GM21529 (cell line): ENCODE results near the gene OSBPL3.

Experiments
- ATAC-seq: cut with Tn5 transposase; IDR thresholded peaks from one replicate; pipeline ENCODE4 v1.9.1; 2021; ENCODE audit not compliant: unreplicated experiment

Gene OSBPL3

DNA sequence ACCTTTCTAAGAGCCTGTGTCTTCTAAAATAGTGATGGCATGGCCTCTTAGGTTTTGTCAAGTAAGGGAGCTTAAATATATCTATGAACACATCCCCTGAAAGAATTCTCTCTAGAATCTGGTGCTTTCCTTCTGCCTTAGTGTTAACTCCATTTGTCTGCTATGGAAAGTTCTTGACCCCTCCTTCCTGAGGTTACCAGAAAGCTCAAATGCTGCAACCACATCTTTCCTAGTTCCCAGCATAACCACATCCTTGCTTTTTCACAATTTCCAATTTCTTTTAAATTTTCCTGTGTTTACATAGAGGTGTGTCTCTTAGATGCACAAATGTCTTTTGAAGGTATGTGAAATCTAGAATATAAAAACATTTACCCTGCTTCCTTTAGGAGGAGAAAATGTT lies 206.3 kb downstream of the OSBPL3 start:
- ATAC-seq = no peak

DNA sequence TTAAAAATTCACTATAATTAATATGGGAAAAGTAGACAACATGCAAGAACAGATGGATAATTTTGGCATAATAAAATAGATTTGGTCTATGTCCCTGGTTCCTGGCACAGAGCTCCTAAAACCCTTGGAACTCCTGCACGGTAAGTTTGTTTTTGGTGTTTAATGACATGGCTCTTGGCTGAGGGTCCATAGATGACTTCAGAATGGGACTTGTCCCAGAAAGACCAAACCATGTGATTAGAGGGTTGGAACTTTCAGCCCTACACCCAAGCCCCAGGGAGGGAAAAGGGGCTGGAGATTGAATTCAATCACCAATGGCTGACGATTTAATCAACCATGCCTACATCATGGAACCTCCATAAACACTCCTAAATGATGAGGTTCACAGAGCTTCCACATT lies 210.1 kb downstream of the OSBPL3 start:
- ATAC-seq = no peak

DNA sequence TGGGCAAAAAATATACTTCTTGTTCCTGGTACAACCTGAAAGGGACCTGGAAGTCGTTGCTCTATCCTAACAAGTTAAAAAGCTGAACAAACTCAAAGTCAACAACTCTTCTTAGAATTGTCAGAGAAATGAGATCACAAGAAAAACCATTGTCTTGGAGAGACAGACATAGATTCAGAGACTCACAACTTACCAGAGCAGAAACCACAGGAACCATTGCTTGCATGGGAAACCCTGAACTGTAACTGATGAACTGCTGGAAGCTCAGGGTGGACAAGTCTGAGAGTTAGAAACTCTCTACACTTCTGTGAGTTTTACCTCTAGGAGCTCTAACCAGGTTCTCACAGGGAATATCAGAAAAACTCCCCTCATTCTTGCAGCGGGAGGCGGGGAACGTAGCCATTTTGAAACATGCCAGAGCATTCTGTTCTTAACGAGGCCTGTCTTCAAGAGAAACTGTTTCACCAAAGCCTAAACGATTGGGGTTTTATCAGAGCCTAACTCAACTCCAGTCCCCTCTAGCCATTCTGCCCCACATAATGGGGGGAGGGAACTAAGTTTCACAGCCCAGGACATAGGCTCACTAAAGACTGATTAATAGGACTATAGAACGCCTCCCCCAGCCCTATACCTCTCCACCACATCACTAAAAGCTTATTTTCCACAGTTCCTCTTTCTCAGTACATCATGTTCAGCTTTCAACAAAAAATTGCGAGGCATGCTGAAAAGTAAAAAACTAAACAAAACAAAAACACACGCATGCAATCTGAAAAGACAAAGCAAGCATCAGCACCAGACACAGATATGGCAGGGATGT lies 210.8 kb downstream of the OSBPL3 start:
- ATAC-seq = peak; percentile 60

DNA sequence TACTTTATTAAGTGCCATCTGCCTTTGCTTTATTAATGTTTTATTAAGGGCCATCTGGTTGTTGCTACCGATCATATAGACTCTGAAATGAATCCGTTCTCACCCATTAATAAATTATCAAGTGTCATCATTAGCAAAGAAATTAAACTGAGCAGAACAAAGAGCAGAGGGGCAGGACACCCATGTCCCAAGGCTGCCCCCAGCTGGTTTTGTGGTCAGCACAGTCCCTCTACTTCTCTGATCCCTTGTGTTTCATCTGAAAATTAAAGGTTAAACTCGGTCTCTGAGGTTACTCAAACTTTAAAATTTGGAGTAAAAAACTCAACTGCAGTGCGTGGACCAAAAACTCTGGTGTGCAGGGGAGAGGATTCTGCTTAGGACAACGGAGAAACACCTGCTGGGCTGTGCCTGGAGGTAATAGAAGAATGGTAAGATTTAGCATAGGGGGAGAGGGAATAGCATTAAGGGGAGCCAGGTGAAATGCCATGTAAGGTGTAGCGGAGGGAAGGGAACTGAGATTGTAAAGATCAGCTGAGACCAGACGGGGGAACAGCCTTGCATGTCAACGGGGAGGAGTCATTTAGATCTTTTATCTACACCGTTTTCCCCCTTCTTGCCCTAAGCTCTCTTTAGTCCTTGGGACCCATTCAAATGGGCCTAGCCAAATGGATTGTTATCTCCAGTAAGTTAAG lies 212.0 kb downstream of the OSBPL3 start:
- no peak for ATAC-seq

DNA sequence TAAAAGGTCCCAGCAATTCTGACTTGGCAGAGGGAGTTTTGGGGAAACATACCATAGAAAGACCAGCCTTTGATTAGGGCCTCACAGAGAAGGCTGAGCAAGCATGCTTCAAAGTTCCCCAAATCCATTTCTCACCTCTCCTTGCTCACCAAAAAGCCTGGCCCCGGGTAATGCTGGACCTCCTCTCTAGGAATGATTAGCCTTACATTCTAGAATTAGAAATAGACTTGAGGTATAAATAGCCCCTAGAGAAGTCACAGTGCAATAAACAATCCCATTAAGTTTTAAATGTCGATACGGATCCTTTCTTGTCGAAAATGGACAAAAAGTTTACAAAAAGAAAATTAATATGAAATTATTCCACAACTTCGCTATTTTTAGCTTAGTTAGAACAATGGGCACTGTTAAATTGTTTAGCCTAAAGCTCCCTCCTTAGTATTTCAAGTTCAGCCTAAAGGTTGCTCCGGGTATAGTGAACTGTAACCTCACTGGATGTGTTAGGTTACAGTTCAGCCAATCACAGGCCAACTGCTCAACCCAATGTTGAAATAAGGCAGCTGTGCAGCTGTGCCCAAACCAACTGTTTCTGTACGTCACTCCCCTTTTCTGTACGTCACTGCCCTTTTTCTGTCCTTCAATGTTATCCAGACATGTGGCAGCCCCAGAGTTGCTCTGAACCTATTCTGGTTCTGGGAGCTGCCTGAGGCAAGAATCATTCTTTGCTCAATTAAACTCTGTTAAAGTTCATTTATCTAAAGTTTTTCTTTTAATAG lies 214.8 kb downstream of the OSBPL3 start:
- ATAC-seq = no peak

DNA sequence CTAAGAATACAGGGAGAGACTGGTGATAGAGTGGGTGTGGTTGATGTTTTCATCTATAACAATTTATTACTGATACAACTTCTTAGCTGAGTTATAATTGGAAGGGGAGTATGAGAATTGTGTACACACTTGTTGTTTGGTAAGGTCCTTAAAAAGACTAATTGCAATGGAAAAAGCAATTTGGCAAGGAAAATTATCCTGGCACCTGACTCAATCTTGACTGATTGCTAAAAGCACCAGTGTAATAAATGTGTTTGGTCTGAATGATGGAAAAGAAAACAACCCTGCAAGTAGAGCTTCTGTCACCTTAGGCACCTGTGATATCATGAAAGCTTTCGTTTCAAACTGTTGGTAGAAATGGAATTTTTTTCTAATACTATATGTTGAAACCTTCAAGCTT lies 216.0 kb downstream of the OSBPL3 start:
- ATAC-seq = no peak

DNA sequence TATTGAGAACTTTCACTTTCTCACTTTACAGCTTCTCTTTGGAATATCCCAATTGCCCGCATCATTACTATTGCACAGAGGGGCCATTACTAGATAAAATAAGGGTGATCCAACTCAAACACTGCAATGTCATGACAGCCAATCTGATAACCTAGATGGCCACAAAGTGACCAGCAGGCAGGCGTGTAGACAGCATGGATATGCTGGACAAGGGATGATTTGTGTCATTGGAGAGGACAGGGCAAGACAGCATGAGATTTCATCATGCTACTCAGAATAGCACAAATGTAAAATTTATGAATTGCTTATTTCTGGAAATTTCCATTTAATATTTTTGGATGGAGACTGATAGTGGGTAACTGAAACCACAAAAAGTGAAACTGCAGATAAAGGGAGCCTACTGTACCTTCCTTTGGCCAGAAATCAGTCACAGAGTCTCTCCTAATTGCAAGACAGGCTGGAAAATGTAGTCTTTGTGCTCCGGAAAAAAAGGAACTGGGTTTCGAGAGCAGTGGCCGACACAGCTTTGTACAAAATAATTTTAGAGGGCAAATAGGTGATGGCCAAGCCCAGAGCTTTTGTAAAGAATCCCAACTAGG lies 216.6 kb downstream of the OSBPL3 start:
- no peak for ATAC-seq

DNA sequence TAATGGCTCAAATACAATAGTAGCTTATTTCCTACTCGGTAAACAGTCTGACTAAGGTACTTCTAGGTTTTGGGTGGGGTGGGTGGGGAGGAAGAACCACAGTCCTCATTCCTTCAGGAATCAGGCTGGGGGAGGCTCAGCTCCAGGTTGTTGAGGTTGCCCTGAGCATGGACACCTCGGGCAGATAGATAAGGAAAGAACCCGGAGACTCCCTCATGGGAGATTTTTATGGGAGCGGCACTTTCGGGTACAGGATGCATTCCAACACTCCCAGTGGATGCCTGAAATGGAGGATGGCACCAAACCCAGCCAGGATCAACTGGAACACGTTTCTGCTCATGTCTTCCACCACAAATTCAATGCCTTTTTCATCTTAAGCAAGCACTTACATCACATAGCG lies 217.2 kb downstream of the OSBPL3 start:
- ATAC-seq = no peak

DNA sequence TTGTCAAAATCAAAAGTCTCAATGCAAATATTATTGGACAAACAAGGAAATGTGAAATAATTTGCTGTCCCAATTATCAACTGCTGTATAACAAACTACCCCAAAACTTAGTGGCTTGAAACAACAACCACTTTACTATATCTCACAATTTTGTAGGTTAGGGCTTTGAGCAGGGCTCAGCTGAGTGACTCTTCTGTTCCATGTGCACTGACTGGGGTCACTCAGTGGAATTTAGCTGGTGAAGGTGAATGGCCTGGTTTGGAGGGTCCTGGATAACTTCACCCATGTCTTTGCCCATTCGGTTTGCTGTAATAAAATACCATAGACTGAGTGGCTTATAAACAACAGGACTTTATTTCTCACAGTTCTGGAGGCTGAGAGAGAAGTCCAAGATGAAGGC lies 219.0 kb downstream of the OSBPL3 start:
- ATAC-seq = no peak

DNA sequence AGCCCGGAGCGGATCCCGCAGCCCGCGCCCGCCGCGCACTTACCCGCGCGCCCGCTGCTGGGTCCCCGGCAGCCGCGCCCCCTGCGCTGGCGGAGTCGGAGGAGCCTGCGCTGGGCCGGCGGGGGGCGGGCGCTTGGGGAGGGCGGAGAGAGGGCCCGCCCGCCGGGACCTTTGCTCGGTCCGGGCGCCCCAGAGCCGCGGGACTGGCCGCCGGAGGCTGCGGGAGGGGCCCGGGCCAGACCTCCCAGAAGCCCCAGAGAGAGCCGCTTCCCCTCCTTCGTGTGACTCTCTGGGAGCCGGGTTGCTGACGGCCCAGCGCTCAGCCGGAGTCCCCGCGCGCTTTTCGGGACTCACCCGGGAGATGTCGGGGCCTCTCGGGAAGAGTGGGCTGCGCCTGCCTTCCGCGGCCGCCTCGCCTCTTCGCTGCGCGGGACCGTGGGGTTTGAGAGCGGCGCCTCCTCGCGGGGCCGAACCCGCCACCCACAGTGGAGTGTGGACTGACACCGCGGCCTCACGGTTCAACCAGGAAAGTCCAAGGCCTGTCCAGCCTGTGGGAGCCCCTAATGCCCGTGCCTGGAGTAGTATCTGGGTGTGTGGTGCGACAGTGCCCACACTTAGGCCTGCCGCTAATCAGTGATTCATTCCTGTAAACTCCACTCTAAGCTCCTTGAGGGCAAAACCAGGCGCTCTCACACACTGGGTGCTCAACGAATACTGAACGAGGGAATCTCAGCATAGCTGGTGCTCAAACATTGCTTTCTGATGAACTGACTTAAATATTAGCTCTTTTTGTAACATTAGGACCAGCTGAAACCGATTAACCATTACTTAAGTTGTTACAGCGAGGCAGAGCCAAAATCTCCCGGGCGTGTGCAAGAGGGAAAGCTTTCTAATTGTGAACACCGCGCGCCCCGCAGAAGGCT lies 222.4 kb downstream of the OSBPL3 start, which contains the start of gene GSDME:
Gene GSDME, minus strand, starts transcription at position 112 of the 923 bp plus-strand sequence. CDS start 7,690 bp downstream, outside the sequence.
- ATAC-seq = peak; percentile 63

DNA sequence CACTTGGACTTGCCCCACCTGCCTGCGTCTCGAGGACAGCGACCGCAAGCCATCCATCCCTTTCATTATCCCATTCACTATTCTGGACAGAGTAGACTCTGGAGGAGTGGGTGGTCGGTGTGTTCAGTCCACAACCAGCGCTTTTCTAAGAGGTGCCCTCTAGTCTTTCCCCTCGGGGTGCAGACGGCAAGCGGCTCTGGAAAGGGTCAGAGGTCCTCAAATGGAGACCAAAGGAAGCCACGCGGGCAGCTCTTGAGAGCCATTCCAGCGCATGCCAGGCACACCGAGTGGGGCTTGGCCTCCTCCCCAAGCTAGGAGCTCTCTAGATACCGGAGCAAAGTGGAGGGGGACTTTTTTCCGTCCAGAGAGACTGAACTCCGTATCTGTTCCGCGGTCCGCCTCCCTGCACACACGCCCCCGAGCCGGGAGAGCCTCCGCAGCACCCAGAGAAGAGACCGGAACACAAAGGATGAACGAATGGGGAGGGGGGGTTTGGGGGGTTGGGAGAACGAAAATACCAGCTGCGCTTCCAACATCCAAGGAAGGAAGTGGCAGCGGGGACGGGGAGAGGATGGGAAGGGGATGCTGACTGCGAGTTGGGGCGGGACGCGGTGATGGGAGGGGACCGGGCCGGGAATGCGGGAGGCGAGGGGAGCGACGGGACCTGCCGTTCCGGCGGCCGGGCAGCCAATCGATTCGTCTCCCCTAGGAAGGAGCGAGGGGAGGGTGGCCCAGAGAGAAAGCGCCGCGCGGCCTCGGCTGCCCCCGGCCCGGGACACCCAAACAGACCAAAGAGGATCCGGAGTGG lies 223.2 kb downstream of the OSBPL3 start:
- ATAC-seq = peak; percentile 18

DNA sequence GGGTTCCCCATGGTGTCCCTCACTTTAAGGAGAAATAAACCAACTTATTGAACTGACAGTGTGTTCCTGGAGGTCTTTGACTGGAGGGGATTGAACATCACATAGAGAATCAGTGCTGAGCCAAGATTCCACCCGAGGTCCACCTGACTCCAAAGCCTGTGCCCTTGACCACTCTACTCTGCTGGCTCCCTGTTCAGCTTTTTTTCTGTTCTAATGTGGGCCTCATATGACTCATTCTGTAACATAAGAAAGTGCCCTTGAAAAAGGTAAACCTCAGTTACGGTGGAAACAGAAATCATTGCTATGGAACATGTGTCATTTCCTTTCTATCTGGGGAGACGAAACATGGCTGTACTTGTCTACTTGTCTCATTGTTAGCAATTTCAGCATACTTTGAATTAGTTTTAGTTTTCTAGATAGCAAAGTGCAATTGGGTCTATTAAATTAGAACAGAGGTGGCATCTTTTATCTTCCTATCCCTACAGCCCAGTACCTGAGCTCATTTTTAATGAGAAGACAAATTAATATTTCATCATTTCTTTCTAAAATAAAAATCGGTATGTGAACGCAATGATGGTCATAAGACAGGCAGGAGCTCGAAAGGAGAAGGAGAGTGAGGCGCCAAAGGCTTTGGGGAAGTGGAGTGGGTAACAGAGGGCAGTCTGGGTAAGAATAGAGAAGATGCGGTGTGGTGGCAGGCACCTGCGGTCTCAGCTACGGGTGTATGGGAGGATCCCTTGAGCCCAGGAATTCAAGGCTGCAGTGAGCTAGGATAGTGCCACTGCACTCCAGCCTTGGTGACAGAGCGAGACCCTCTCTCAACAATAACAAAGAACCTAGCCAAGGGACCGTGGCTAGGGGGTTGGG lies 224.2 kb downstream of the OSBPL3 start:
- ATAC-seq = peak; percentile 70

DNA sequence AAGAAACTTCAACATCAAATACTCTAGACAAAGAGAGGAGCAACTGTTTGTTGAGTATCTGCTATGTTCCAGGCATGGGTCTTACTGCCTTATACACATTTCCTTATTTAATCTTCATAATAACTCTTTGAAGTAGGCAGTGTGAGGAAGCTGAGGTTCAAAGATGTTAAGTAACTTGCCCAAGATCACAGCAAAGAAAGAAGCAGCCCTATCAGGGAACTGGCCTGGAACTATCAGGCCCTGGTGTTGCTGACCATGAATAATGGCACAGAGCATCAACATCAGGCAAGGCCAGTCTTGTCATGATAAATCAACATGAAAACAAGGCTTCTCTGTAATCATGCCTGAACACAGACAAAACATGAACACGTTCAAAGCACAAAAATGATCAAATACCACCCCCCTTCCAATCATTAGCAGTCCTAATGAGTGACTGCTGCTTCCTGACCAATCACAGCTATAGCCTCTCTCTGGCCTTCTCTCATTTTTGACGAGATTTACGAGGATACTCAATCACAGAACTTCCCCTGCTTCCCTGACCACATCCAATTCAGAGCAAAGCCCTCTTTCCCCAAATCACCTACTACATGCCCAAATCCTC lies 225.0 kb downstream of the OSBPL3 start:
- ATAC-seq = no peak

DNA sequence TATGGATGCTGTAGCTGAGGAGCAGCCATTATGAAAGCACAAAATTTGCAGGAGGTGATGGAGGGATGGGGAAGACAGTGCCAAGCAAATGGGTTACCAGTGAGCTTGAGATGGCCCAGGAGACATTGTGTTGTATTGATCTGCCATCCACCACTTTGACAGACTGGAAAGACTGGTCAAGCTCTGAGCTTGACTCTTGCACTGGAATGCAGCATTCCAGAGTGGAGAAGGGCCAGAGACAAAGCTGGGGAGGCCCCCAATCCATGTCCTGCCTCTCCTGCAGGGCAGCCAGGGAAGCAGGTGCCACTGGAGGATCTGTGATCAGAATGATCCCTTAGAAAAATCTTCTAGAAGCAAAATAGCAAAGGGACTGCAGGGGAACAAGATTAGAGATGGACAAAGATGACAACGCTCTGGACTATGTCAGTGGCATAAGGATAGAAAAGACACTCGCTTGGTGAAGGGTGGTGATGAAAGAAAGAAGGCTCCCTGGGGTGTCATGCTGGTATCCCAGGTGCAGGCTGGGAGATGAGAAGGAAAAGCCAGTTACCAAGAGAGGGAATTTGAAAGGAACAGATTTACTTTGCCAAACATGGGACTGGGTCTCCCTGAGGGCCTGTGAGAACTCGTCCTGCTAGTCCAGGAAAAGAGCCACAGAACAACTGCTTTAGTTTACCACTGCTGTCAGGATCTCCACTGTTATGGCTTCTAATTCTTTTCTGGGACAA lies 227.7 kb downstream of the OSBPL3 start:
- ATAC-seq = no peak

DNA sequence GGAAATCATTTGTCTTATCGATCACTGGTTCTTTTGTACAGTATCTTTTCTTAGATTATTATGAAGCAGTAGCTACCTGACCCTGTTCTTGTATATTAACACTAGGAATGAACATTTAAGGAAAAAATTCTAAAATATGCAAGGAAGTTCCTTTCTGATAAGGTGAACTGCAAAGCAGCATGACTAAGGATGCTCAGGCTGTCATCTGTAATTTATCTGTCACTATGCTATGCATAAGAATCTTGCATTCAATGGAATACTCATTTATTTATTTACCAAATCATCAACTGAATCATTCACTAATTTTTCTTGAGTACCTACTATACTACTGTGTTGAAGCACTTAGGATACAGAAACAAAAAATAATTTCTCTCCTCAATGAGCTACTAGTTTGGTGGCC lies 228.5 kb downstream of the OSBPL3 start:
- ATAC-seq = no peak

DNA sequence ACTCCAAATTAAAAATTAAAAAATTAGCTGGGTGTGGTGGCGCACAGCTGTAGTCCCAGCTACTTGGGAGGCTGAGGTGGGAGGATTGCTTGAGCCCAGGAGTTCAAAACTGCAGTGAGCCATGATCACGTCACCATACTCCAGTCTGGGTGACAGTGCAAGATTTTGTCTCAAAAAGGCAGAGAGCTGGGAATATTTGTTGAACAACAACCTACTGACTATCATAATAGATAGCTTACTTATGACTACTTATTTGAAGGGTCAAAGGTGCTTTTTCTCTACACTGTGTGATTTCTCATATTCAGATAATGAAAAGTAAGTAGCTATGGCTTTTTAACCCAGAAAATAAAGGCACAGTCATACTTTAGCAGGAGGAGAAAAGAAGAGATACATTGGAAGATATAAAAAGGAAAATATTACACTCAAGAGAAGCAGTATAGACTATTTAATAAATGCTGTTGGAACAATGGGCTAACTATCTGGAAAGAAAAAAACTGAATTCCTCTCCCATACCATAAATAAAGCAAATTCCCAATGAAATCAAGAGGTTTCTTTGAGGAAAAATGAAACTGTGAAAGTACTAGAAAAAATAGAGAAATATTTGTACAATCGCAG lies 229.4 kb downstream of the OSBPL3 start:
- ATAC-seq = no peak

DNA sequence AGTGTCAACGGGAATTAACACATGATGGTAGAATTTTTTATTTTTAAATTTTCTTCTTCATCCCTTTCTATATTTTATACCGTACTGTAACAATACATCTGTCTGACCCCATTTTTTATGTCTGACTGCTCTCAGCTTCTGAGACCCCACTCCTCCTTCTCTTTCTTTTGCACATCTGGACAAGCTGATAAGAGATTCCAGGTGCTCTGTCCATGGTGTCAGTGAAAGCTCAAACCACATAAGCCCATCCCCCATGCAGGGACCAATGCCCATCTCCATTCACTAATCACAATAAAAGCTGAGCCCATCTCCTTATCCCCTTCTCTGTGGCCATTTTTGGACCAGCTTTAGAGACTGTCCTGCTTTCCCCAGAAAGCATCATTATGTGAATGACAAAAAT lies 231.5 kb downstream of the OSBPL3 start:
- no peak for ATAC-seq
